ENCODE results near the gene PARPBP. TPM values are rescaled to one million over a fixed set of nuclear protein-coding genes. Genes with fewer than 3 reads are reported as not detected.

The PARPBP gene
- total and polyA plus RNA-seq, 2 experiments from 2014 or later, result 37.3 to 44.8 TPM

GRCh38 chr12:102172436-102172835 is 52.5 kb downstream of the PARPBP start:
- Histone ChIP-seq H3K36me3 (ENCODE audit: insufficient read depth) (no peaks in the 10 kb centered on the region), H4K20me1 (replicated peaks; ENCODE audit: insufficient read depth) (no peaks in the 10 kb centered on the region), H3F3A (replicated peaks; ENCODE audit: low read depth) (no peaks in the 10 kb centered on the region), H3K4me3 (no peak overlapping the region), H3K27ac (ENCODE audit: low read depth) (no peak overlapping the region), H2AFZ (no peak overlapping the region), H3K4me1 (ENCODE audit: insufficient read depth) (no peaks in the 10 kb centered on the region), H3K79me2 (replicated peaks; ENCODE audit: insufficient read depth) (no peaks in the 10 kb centered on the region), H3K27me3 (ENCODE audit: insufficient read depth) (no peaks in the 10 kb centered on the region), H3K9me2 (ENCODE audit: insufficient read depth) (no peaks in the 10 kb centered on the region), H3K4me2 (no peak overlapping the region)
- no peaks in the 10 kb centered on the region for H3K9me3 Mint-ChIP-seq
- no peaks in the 10 kb centered on the region for H3K27me3 Mint-ChIP-seq (ENCODE audit: insufficient read depth, low read depth, poor library complexity)
- no peaks in the 10 kb centered on the region; the same call in 2 of the 3 replicates for H3K36me3 Mint-ChIP-seq (ENCODE audit: low read depth)
- ATAC-seq (no peak), DNase-seq (ENCODE audit: low spot score) (no peak)
- H3K4me1 Mint-ChIP-seq, result no peaks in the 10 kb centered on the region
- TF ChIP-seq REST (IDR thresholded peaks at IDR 0.05; ENCODE audit: unreplicated experiment), result no peak
- TF ChIP-seq, protein P1, sequence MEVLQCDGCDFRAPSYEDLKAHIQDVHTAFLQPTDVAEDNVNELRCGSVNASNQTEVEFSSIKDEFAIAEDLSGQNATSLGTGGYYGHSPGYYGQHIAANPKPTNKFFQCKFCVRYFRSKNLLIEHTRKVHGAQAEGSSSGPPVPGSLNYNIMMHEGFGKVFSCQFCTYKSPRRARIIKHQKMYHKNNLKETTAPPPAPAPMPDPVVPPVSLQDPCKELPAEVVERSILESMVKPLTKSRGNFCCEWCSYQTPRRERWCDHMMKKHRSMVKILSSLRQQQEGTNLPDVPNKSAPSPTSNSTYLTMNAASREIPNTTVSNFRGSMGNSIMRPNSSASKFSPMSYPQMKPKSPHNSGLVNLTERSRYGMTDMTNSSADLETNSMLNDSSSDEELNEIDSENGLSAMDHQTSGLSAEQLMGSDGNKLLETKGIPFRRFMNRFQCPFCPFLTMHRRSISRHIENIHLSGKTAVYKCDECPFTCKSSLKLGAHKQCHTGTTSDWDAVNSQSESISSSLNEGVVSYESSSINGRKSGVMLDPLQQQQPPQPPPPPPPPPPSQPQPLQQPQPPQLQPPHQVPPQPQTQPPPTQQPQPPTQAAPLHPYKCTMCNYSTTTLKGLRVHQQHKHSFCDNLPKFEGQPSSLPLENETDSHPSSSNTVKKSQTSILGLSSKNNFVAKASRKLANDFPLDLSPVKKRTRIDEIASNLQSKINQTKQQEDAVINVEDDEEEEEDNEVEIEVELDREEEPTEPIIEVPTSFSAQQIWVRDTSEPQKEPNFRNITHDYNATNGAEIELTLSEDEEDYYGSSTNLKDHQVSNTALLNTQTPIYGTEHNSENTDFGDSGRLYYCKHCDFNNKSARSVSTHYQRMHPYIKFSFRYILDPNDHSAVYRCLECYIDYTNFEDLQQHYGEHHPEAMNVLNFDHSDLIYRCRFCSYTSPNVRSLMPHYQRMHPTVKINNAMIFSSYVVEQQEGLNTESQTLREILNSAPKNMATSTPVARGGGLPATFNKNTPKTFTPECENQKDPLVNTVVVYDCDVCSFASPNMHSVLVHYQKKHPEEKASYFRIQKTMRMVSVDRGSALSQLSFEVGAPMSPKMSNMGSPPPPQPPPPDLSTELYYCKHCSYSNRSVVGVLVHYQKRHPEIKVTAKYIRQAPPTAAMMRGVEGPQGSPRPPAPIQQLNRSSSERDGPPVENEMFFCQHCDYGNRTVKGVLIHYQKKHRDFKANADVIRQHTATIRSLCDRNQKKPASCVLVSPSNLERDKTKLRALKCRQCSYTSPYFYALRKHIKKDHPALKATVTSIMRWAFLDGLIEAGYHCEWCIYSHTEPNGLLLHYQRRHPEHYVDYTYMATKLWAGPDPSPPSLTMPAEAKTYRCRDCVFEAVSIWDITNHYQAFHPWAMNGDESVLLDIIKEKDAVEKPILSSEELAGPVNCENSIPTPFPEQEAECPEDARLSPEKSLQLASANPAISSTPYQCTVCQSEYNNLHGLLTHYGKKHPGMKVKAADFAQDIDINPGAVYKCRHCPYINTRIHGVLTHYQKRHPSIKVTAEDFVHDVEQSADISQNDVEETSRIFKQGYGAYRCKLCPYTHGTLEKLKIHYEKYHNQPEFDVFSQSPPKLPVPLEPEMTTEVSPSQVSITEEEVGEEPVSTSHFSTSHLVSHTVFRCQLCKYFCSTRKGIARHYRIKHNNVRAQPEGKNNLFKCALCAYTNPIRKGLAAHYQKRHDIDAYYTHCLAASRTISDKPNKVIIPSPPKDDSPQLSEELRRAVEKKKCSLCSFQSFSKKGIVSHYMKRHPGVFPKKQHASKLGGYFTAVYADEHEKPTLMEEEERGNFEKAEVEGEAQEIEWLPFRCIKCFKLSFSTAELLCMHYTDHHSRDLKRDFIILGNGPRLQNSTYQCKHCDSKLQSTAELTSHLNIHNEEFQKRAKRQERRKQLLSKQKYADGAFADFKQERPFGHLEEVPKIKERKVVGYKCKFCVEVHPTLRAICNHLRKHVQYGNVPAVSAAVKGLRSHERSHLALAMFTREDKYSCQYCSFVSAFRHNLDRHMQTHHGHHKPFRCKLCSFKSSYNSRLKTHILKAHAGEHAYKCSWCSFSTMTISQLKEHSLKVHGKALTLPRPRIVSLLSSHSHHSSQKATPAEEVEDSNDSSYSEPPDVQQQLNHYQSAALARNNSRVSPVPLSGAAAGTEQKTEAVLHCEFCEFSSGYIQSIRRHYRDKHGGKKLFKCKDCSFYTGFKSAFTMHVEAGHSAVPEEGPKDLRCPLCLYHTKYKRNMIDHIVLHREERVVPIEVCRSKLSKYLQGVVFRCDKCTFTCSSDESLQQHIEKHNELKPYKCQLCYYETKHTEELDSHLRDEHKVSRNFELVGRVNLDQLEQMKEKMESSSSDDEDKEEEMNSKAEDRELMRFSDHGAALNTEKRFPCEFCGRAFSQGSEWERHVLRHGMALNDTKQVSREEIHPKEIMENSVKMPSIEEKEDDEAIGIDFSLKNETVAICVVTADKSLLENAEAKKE (CRISPR knock-in tag; IDR thresholded peaks at IDR 0.05), result no peak
- no peak for TF ChIP-seq EZH2 (IDR thresholded peaks at IDR 0.05; ENCODE audit: low read depth, unreplicated experiment)
- no peak overlapping the region for H3K4me3 Mint-ChIP-seq
- H3K27ac Mint-ChIP-seq, result no peak overlapping the region

Measured in GM23338 (cell line).